PC-3 (cell line): Measurements from ENCODE around the gene UCK2.

Experiments used
- CTCF ChIP-seq: fragments of 300-600 bp; sonication (generic); conservative IDR thresholded peaks from 2 replicates; pipeline ENCODE4 v1.5.1; 2017; ENCODE audit warnings: antibody characterized with exemption, low read depth, mild to moderate bottlenecking, low read length
- EZH2phosphoT487 ChIP-seq: fragments of 300-600 bp; sonication (generic); IDR thresholded peaks from 2 replicates; pipeline ENCODE4 v1.6.1; 2018; ENCODE audit warnings: mild to moderate bottlenecking, antibody characterized with exemption, low read length, borderline replicate concordance

GRCh38 chr1:165799387-165799786 lies 28.0 kb upstream of the UCK2 start:
- TF ChIP-seq CTCF (no peak), EZH2phosphoT487 (no peak)
